ENCODE results near the gene NOS1AP.

Gene NOS1AP

GRCh38 chr1:162373072-162373427 is 303.6 kb downstream of the NOS1AP start:
- no peak for TF ChIP-seq CSDC2 (CRISPR knock-in tag; IDR thresholded peaks at IDR 0.05)
- TF ChIP-seq, protein P1, sequence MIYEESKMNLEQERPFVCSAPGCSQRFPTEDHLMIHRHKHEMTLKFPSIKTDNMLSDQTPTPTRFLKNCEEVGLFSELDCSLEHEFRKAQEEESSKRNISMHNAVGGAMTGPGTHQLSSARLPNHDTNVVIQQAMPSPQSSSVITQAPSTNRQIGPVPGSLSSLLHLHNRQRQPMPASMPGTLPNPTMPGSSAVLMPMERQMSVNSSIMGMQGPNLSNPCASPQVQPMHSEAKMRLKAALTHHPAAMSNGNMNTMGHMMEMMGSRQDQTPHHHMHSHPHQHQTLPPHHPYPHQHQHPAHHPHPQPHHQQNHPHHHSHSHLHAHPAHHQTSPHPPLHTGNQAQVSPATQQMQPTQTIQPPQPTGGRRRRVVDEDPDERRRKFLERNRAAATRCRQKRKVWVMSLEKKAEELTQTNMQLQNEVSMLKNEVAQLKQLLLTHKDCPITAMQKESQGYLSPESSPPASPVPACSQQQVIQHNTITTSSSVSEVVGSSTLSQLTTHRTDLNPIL (CRISPR knock-in tag; IDR thresholded peaks at IDR 0.05; ENCODE audit: low read depth), result no peak
- no peak for TF ChIP-seq SNAI2 (CRISPR knock-in tag; IDR thresholded peaks at IDR 0.05)
- TF ChIP-seq POU6F1 (CRISPR knock-in tag; IDR thresholded peaks at IDR 0.05; ENCODE audit: borderline replicate concordance, low read depth), result no peak
- TF ChIP-seq ARNTL (CRISPR knock-in tag; IDR thresholded peaks at IDR 0.05; ENCODE audit: borderline replicate concordance, low read depth), result no peak
- no peak for TF ChIP-seq ZFP30 (CRISPR knock-in tag; IDR thresholded peaks at IDR 0.05)
- TF ChIP-seq GLIS3 (CRISPR knock-in tag; IDR thresholded peaks at IDR 0.05), result no peak
- TF ChIP-seq, protein P2, sequence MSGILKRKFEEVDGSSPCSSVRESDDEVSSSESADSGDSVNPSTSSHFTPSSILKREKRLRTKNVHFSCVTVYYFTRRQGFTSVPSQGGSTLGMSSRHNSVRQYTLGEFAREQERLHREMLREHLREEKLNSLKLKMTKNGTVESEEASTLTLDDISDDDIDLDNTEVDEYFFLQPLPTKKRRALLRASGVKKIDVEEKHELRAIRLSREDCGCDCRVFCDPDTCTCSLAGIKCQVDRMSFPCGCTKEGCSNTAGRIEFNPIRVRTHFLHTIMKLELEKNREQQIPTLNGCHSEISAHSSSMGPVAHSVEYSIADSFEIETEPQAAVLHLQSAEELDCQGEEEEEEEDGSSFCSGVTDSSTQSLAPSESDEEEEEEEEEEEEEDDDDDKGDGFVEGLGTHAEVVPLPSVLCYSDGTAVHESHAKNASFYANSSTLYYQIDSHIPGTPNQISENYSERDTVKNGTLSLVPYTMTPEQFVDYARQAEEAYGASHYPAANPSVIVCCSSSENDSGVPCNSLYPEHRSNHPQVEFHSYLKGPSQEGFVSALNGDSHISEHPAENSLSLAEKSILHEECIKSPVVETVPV (CRISPR knock-in tag; IDR thresholded peaks at IDR 0.05), result no peak
- TF ChIP-seq ESRRG (CRISPR knock-in tag; IDR thresholded peaks at IDR 0.05), result no peak
- no peak for TF ChIP-seq ZC3H10 (CRISPR knock-in tag; IDR thresholded peaks at IDR 0.05)
- no peak for TF ChIP-seq TOX (CRISPR knock-in tag; IDR thresholded peaks at IDR 0.05; ENCODE audit: borderline replicate concordance)
- no peak for TF ChIP-seq OSR1 (CRISPR knock-in tag; IDR thresholded peaks at IDR 0.05)
- no peak for TF ChIP-seq TCF4 (CRISPR knock-in tag; IDR thresholded peaks at IDR 0.05; ENCODE audit: borderline replicate concordance)
- TF ChIP-seq ZFP3 (CRISPR knock-in tag; IDR thresholded peaks at IDR 0.05), result no peak
- TF ChIP-seq ZNF8 (CRISPR knock-in tag; IDR thresholded peaks at IDR 0.05), result no peak
- no peak for TF ChIP-seq ZNF565 (CRISPR knock-in tag; conservative IDR thresholded peaks at IDR 0.05; ENCODE audit: low read depth)
- ATAC-seq, result no peak

DNA sequence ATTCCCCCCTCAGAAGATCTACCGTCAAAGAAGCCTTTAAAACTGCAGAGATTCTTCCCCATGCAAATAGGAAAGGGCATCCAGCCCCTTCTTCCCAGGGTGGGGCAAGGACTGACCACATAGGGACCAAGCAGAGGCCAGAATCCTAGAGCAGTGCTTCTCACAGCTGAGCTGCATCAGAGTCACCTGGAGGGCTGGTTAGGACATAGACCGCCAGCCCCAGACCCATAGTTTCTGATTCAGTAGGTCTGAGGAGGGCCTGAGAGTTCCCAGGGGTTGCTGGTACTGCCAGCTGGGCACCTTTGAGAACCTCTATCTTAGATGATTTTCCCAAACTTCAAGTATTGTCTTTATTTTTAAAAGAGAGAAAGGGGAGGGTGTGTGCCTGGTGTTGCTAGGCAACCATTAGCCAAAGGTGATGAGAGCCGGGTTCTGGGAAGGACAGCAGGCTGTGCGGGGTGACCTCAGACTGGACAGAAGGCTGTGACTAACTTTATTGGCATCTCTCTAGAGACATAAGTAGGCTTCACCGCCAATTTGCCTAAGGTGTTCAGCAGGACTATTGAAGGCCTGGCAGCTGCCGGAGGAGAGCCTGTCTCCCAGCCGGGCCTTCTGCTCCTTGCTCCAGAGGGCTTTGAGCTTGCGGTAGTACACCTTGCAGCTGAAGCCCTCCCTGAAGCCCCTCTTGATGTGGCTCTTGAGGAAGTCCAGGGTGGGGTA is 304.2 kb downstream of the NOS1AP start:
- ATAC-seq, result no peak; the same call in 2 of the 3 replicates
- TF ChIP-seq, protein P3, sequence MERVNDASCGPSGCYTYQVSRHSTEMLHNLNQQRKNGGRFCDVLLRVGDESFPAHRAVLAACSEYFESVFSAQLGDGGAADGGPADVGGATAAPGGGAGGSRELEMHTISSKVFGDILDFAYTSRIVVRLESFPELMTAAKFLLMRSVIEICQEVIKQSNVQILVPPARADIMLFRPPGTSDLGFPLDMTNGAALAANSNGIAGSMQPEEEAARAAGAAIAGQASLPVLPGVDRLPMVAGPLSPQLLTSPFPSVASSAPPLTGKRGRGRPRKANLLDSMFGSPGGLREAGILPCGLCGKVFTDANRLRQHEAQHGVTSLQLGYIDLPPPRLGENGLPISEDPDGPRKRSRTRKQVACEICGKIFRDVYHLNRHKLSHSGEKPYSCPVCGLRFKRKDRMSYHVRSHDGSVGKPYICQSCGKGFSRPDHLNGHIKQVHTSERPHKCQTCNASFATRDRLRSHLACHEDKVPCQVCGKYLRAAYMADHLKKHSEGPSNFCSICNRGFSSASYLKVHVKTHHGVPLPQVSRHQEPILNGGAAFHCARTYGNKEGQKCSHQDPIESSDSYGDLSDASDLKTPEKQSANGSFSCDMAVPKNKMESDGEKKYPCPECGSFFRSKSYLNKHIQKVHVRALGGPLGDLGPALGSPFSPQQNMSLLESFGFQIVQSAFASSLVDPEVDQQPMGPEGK (CRISPR knock-in tag; IDR thresholded peaks at IDR 0.05; ENCODE audit: borderline replicate concordance), result no peak
- no peak for TF ChIP-seq SNAI2 (CRISPR knock-in tag; IDR thresholded peaks at IDR 0.05)
- no peak for TF ChIP-seq ZFP3 (CRISPR knock-in tag; IDR thresholded peaks at IDR 0.05)
- no peak for TF ChIP-seq ZNF8 (CRISPR knock-in tag; IDR thresholded peaks at IDR 0.05)
- TF ChIP-seq RARB (CRISPR knock-in tag; IDR thresholded peaks at IDR 0.05), result no peak
- TF ChIP-seq CSDC2 (CRISPR knock-in tag; IDR thresholded peaks at IDR 0.05), result no peak
- no peak for TF ChIP-seq ISL1 (CRISPR knock-in tag; IDR thresholded peaks at IDR 0.05)
- no peak for TF ChIP-seq ZFP30 (CRISPR knock-in tag; IDR thresholded peaks at IDR 0.05)
- TF ChIP-seq BACH2 (CRISPR knock-in tag; IDR thresholded peaks at IDR 0.05; ENCODE audit: borderline replicate concordance), result no peak
- no peak for TF ChIP-seq TSHZ2 (CRISPR knock-in tag; IDR thresholded peaks at IDR 0.05)
- no peak for TF ChIP-seq TCF4 (CRISPR knock-in tag; IDR thresholded peaks at IDR 0.05; ENCODE audit: borderline replicate concordance)
- no peak for TF ChIP-seq ESRRG (CRISPR knock-in tag; IDR thresholded peaks at IDR 0.05)
- TF ChIP-seq TOX (CRISPR knock-in tag; IDR thresholded peaks at IDR 0.05; ENCODE audit: borderline replicate concordance), result no peak
- TF ChIP-seq, protein P1 (CRISPR knock-in tag; IDR thresholded peaks at IDR 0.05; ENCODE audit: low read depth), result no peak
- no peak for TF ChIP-seq ZNF70 (CRISPR knock-in tag; IDR thresholded peaks at IDR 0.05)
- TF ChIP-seq, protein P2 (CRISPR knock-in tag; IDR thresholded peaks at IDR 0.05), result no peak

Data from SK-N-SH treated with all-trans-retinoic acid at 6 μM for 48 hours (cell line).